ENCODE data around the gene FBXL14. TPM values are rescaled to one million over a fixed set of nuclear protein-coding genes. Genes with fewer than 3 reads are reported as not detected.

FBXL14 gene
- total RNA-seq, 1 donor from 2014 or later, result 21.6 TPM

DNA sequence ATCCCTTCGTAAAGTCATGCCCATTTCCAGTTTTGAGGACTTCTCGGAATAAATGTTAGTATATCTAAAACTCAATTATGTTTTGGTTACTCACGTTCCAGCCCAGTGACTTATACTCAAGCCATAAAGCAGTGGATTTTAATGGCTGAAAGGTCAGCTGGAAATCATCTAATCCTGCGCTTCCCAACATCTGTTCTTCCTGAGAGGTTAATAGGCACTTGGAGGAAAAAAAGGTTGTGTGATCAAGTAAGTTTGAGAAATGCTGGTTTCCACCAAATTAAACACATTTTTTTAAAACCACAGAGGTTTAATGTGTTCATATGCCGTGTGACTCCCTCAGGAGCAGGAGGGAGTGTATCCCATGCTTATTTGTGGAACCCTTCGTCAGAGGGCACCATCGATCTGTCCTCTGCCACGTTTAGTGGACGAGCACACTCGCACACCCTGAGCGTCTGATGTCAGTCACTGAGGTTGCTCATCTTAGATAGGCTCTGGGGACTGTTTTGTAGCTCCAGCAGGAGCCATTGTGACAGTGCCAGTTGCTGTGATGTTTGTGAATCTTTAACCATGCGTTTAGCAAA is 41.4 kb downstream of the FBXL14 start:
- TF ChIP-seq, protein P1, sequence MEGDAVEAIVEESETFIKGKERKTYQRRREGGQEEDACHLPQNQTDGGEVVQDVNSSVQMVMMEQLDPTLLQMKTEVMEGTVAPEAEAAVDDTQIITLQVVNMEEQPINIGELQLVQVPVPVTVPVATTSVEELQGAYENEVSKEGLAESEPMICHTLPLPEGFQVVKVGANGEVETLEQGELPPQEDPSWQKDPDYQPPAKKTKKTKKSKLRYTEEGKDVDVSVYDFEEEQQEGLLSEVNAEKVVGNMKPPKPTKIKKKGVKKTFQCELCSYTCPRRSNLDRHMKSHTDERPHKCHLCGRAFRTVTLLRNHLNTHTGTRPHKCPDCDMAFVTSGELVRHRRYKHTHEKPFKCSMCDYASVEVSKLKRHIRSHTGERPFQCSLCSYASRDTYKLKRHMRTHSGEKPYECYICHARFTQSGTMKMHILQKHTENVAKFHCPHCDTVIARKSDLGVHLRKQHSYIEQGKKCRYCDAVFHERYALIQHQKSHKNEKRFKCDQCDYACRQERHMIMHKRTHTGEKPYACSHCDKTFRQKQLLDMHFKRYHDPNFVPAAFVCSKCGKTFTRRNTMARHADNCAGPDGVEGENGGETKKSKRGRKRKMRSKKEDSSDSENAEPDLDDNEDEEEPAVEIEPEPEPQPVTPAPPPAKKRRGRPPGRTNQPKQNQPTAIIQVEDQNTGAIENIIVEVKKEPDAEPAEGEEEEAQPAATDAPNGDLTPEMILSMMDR (IDR thresholded peaks at IDR 0.05), result no peak
- Mint-ChIP-seq H3K4me1 (peaks cover 15% of the 10 kb centered on the region), H3K36me3 (ENCODE audit: low read depth) (no peaks in the 10 kb centered on the region), H3K27ac (no peak overlapping the region), H3K4me3 (no peak overlapping the region), H3K27me3 (no peaks in the 10 kb centered on the region), H3K9me3 (peaks cover 2% of the 10 kb centered on the region)
- CTCF ChIA-PET, result interaction anchor here (2.4 kb wide), 1 partner anchor 435 kb away, joined by 7 read pairs; no protein-coding TSS in a partner anchor
- intact Hi-C loops (cut with micrococcal nuclease), result no loop called here
- POLR2A ChIA-PET, result no interaction called here
- ATAC-seq (ENCODE audit: low read depth) (no peak), DNase-seq (no peak)

DNA sequence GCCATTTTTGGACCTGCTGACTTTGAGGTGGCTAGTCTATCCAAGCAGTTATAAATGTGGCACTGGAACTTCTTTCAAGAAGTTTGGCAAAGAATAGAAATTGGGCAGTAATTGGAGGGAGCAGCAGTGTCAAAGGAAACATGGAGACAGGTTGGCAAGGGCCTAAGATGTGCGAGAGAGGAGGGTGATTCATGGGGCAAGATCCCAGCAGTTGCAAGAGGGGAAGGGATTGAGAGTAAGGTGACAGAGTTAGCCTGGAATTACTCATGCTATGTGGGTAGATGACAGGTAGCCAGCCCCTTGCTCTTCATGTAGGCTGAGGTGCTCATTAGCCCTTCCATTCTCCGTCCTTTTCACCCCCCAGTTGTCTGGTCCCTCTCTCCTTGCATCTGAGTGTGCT is 42.2 kb downstream of the FBXL14 start:
- TF ChIP-seq, protein P1 (IDR thresholded peaks at IDR 0.05), result no peak
- peaks cover 2% of the 10 kb centered on the region for H3K9me3 Mint-ChIP-seq
- no peak for ATAC-seq (ENCODE audit: low read depth)
- no peak for DNase-seq
- peaks cover 19% of the 10 kb centered on the region for H3K4me1 Mint-ChIP-seq
- no peak overlapping the region for H3K4me3 Mint-ChIP-seq
- no peaks in the 10 kb centered on the region for H3K27me3 Mint-ChIP-seq
- H3K27ac Mint-ChIP-seq, result no peak overlapping the region
- ChIA-PET CTCF (no interaction called here), POLR2A (interaction anchor here (0.6 kb wide), 1 partner anchor 50 kb away, joined by 4 read pairs; no protein-coding TSS in a partner anchor)
- intact Hi-C loops (cut with micrococcal nuclease), result no loop called here
- H3K36me3 Mint-ChIP-seq (ENCODE audit: low read depth), result no peaks in the 10 kb centered on the region

DNA sequence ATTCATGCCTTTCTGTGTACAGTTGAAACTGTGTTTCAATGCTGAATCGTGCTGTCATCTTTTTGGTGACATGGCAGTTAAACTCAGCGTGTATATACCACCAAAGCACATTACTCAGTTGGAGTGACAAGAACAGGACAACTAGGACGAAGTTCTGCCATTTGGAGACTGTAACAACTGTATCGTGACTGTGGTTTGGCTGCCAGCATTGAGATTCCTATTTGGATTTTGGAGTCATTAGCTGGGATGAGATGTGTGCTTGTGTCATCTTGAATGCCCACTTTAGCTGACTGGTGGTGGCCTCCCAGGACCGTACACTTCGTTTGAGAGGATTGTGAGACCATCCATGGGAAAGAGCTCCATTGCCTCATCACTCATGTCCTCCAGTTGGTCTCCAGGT is 42.9 kb downstream of the FBXL14 start:
- Mint-ChIP-seq H3K4me3 (no peak overlapping the region), H3K9me3 (peaks cover 2% of the 10 kb centered on the region), H3K27ac (no peak overlapping the region), H3K36me3 (ENCODE audit: low read depth) (no peaks in the 10 kb centered on the region), H3K4me1 (peaks cover 19% of the 10 kb centered on the region), H3K27me3 (no peaks in the 10 kb centered on the region)
- ChIA-PET CTCF (no interaction called here), POLR2A (no interaction called here)
- no peak for DNase-seq
- TF ChIP-seq, protein P1 (IDR thresholded peaks at IDR 0.05), result no peak
- intact Hi-C loops (cut with micrococcal nuclease), result no loop called here
- no peak for ATAC-seq (ENCODE audit: low read depth)

DNA sequence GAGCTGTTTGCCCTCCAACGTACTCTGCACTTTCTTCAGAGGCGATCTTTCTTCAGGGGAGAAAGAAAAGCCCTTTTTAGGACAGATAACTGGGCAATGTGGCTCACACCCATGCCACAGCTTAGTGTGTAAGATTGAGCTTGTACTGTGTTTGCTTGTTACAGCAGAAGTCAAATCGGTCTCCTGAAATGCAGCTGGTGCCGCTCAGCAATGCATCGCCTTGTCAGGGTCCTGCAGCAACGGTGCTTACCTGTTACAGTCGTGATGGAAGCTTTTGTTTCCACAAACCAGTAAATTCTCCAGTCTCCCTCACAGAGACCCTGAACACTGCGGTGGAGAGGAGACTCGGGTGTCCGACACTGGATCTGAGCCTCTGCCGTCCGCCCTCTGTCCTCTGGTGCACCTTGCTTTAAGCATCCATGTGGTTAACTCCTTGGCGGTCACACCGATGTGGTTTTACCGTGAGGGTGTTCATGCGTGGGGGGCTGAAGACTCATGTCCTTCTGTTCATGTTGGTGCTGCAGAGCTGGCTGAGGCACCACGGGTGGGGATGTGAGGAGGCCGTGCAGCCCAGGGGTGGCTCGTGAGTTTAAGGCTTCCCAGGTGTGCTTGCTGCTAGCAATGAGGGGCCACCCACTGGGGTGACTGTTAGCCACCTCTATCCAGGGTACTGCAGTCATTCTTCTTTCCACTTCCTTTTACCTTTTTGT is 47.3 kb downstream of the FBXL14 start:
- POLR2A ChIA-PET, result no interaction called here
- ATAC-seq (ENCODE audit: low read depth) (no peak), DNase-seq (no peak)
- peaks cover 8% of the 10 kb centered on the region for H3K4me1 Mint-ChIP-seq
- no peak overlapping the region for H3K4me3 Mint-ChIP-seq
- H3K27ac Mint-ChIP-seq, result no peak overlapping the region
- CTCF ChIA-PET, result no interaction called here
- TF ChIP-seq, protein P1 (IDR thresholded peaks at IDR 0.05), result no peak
- H3K36me3 Mint-ChIP-seq (ENCODE audit: low read depth), result no peaks in the 10 kb centered on the region
- H3K27me3 Mint-ChIP-seq, result peaks cover 5% of the 10 kb centered on the region
- intact Hi-C loops (cut with micrococcal nuclease), result no loop called here
- peaks cover 2% of the 10 kb centered on the region for H3K9me3 Mint-ChIP-seq

DNA sequence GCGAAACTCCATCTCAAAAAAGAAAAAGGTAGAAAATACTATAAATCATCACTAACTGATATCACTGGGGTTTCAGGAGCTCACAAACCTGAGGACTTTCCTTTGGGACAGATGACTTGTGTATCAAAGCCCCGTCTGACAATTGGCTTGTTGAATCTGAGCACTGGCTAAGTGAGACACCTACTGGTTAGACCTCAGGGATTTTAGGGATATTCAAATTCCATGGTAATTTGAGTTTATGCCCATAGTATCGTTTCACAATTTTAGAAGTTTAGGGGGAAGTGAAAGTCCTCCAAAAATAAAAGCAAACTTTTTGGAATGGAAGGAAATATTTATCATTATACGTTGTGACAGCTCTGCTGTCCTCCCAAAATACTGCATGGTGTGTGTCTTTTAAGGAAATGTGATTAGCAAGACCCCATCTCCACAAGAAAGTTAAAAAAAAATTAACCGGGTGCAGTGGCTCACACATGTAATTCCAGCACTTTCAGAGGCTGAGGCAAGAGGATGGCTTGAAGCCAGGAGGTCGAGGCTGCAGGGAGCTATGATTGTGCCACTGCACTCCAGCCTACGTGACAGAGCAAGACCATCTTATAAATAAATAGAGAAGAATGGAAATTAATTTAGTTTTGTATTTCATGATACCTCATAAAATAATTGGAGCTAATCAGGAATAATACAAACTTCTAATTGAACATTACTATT is 49.2 kb downstream of the FBXL14 start:
- Mint-ChIP-seq H3K4me3 (no peak overlapping the region), H3K27ac (no peak overlapping the region), H3K4me1 (peaks cover 8% of the 10 kb centered on the region), H3K27me3 (peaks cover 8% of the 10 kb centered on the region), H3K9me3 (no peaks in the 10 kb centered on the region), H3K36me3 (ENCODE audit: low read depth) (no peaks in the 10 kb centered on the region)
- intact Hi-C loops (cut with micrococcal nuclease), result no loop called here
- ATAC-seq (ENCODE audit: low read depth) (no peak), DNase-seq (no peak)
- TF ChIP-seq, protein P1 (IDR thresholded peaks at IDR 0.05), result no peak
- POLR2A ChIA-PET, result no interaction called here
- CTCF ChIA-PET, result interaction anchor here (1.9 kb wide), 1 partner anchor 427 kb away, joined by 8 read pairs; no protein-coding TSS in a partner anchor

Measured in activated B cell treated with CpG ODN at 0.5 μM for 24 hours (primary cell).